CD4-positive, alpha-beta T cell treated with Interferon alpha-2 for 1 hour (primary cell): ENCODE data around the gene CCDC90B.
"Not testable (repeated sequence)": the region's sequence is repeated elsewhere in the genome, so short reads cannot be mapped to it uniquely, and the experiment has no call there.

Experiments
- DNase-seq, 2 donors: peaks; one replicate each; pipeline ENCODE4 v3.0.0-alpha.2; 2020 to 2022

Gene CCDC90B

DNA sequence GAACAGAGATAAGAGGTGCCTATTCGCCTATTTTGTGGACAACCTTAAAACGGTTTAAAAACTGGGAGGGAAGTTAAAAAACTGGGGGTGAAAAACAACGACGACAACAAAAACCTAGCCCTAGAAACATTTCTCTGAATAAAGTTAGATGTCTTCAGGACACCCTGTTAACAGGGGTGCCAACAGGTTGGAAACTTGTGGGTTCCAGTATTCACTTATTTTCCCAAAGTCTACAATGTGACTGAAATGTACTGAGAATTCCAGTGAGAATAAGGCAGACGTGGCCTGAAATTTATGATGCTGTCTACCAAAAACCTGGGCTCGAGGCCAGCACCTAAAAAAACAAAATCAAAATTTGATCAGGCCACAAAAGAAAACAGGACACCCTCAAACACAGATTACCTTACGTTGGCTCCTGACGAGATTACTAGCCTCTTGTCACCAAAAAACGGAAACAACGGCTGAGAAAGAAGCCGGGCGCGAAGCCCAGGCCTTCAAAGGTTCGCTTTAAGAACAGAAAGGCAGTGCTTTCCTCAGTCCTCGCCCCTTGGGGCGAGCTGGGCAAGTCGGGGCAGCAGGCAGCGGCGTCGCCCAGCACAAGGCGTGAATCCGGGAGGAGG is 906 bp downstream of the CCDC90B start:
- no peak for DNase-seq

DNA sequence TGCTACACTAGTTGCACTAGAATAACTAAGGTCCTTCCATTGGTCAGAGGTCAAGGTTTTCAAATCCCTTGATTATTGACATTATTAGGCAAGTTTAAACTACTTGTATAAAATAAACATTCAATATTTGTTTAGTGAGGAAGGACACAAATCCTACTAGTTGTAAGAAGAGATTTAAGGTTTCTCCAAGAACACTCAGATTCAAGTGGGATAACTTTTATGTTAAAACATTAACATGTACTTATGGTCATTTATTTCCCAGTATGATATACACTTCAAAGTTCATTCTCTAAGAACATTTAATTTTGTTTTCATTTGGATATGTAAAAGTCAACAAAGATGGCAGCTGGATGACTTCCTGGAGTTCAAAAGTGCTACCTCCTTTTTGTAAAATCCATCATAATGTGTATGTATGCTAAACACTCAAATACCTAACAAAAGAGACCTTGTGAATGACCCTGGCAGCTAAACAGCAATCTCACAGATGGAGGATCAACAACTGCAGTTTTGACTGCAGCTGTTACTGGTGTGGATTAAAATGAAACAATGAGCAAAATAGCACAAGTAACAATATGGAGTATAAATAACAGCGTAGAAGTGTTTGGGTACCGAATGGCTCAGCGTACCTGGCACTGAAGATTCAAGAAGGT is 1.5 kb downstream of the CCDC90B start:
- no peak for DNase-seq

DNA sequence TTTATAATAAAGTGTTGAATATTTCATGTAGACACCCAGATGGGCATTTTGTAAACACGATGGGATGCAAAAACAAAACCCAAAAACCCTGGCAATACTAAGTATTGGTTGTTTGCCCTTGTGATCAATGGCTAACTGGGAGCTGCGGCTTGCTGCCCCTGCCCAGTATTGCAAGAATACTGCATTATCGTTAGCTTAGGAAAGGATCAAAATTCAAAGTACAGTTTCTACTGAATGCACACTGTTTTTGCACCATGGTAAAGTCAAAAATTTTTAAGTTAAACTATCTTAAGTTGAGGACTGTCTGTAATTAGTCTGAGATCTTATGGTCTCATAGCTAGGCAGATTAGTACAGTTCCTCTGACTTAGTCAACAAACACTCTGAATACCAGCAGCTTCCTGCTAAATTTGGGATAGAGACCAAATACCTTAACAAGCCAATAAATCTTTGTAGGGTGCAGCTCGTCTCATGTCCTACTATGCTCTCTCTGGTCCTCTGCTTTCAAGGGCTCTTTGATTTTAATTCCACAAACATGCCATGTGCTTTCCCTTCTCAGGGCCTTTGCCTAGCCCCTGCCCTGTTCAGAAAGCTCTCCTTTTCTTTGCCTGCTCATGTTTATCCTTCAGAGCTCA is 4.0 kb downstream of the CCDC90B start:
- no peak for DNase-seq

DNA sequence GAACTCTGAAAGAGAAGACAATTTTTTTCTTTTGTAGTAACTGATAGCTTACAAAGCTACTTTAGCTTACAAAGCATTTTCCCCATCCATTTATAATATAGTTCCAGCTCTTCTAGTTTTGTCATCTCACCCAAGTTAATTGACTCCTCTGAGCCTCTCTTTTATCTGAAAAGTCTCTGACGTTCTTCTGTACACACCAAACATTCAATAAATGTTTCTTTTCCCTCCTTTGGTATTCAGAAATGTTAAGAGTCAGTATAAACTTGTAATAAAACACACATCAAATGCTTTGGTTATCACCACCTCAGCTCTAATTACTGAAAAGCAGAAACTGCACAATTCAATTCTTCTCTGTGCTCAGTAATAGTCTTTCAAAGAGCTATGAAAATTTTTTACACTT is 5.9 kb downstream of the CCDC90B start:
- no peak for DNase-seq

GRCh38 chr11:83278351-83278750 is 7.8 kb downstream of the CCDC90B start:
- DNase-seq = no peak

DNA sequence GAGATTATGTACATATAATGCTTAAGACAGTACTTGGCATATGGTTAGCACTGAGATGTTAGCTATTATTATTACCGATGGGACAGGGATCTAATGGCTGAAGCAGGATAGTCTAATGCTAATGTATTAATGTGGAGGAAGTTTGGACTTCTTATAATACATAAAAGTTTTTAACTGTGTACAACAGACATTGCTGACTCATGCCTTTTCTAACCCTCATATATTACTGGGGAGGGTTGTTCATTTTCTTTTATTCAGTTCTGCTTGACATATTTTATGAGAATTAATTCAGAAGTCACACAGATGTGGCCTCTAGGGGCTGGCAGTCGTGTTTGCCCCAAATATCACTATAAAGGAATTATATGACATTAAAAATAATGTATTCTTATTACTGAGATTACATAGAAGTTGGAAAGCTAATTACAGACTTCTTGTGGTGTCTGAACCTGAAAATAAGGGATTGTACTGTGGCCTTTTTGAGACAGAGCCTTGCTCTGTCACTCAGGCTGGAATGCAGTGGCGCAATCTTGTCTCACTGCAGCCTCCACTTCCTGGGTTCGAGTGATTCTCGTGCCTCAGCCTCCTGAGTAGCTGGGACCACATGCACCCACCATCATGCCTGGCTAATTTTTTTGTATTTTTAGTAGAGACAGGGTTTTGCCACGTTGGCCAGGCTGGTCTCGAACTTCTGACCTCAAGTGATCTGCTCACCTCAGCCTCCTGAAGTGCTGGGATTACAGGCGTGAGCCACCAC is 10.1 kb downstream of the CCDC90B start:
- no peak for DNase-seq

- DNase-seq = no peak
Observed at GRCh38 chr11:83272627-83273026, 13.5 kb downstream of the CCDC90B start.

DNA sequence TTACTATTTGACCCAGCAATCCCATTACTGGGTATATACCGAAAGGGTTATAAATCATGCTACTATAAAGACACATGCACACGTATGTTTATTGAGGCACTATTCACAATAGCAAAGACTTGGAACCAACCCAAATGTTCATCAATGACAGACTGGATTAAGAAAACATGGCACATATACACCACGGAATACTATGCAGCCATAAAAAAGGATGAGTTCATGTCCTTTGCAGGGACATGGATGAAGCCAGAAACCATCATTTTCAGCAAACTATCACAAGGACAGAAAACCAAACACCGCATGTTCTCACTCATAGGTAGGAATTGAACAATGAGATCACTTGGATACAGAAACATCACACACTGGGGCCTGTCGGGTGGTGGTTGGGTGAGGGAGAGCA is 14.4 kb downstream of the CCDC90B start:
- DNase-seq = not testable (repeated sequence)

GRCh38 chr11:83269080-83269479 is 17.1 kb downstream of the CCDC90B start:
- not testable (repeated sequence) for DNase-seq

DNA sequence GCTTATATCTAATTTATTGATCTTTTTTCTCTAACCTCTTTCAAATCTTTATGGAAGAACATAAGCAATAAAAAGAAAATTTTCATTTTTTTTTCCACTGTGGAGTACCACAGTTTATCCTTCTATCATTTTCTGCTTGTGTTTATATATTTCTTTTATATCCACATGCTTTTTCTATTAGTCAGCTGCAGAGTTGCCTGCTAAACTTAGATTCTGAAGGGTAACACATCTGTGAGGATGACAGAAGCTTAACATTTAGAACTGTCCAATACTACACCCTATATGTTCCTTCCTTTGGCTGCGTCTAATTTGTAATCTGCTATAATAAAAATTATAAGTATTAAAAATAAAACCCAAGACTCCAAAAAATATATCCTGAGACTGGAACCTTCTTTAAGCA is 20.8 kb downstream of the CCDC90B start:
- no peak for DNase-seq

DNA sequence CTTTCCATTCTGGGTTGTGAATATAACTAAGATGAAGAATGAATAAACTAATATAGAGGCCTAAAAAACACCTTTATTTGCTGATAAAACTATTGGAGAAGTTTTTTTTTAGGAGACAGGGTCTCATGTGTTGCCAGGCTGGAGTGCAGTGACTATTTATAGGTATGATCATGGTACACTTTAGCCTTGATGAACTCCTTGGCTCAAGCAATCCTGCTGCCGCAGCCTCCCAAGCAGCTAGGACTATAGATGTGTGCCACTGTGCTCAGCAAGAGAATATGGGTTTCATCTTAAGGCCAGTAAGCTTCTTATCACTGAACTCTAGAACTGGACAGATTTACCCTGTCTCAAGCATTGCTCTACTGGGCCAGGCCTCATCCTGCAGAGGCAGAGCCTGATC is 26.6 kb downstream of the CCDC90B start:
- no peak for DNase-seq

GRCh38 chr11:83257761-83258168 is 28.4 kb downstream of the CCDC90B start:
- DNase-seq = no peak

DNA sequence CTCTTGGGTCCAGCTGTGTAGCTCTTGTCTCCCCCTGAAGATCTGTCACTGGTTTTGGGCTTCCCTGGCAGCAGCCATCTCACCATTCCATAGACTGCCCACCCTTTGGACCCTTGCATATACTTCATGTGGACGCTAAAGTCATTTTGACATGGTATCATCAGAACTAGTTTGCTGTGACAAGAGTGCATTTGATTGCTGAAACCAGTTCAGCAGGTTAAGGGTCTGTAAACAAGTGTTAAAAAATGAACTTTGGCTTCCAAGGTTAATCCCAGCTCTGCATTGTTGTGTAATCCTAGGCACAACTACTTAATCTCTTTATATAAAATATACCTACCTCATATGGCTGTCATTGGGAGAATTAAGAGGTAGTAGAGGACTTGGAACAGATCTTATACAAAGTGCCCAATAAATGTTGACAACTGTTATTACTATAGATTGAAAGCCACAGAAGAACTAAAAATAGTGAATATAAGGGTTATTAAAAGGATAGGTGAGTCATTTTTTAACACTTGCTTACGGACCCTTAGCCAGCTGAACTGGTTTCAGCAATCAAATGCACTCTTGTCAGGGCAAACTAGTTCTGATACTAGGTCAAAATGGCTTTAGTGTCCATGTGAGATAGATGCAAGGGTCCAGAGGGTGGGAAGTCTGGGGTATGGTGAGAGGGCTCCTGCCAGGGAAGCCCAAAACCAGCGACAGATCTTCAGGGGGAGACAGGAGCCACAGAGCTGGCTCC is 29.4 kb downstream of the CCDC90B start:
- no peak for DNase-seq

GRCh38 chr11:83255366-83255765 is 30.8 kb downstream of the CCDC90B start:
- DNase-seq = no peak

- DNase-seq = no peak
Observed at GRCh38 chr11:83252941-83253340, 33.2 kb downstream of the CCDC90B start.

- no peak for DNase-seq
Observed at GRCh38 chr11:83252266-83252665, 33.9 kb downstream of the CCDC90B start.

GRCh38 chr11:83249972-83250593 is 36.1 kb downstream of the CCDC90B start:
- peak in 1 of 2 donors; percentile 57 for DNase-seq

DNA sequence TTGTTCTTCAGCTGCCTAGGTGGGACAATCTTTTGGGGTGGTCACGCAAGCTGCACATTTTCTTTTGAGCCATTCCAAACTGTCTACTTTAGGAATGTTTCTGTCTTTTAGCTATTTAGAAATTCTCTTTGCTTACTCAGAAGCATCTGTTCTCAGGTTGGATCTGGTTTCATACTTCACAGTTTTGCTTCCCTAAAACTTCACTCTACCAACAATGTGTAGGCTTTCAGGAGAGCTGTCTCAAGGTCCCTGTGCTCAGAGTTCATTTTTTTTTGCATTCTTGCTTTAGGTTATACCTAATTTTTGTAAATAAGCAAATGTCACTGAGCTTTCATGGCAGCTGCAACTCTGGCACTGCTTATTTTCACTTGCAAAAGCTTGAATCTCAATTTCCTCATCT is 36.7 kb downstream of the CCDC90B start:
- DNase-seq = no peak

DNA sequence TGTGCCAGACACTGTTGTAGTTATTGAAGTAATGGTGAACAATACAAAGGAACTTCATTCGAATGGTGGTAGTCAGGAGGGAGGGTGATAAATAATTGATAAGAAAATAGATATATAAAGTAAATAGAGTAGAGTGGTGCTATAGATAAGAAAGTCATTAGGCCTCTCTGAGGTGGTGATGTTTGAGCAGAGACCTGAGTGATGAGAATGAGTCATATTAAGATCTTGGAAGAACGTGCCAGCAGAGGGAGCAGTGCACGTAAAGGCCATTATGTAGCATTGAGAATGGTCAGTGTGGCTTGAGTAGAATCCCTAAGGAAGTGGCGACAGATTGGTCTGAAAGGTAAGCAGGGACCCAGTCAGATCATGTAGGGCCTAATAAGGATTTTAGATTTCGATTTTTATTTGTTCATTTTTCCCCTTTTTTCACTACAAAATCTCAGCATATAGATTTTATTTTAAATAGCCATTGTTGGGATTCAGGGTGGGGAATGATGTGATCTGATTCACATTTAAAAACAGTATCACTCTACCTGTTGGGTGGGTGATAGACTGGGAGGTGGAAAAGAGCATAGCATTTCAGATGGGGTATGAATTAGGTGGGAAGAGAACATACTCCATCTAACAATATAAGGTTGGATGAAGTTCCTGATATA is 44.7 kb downstream of the CCDC90B start:
- peak in 1 of 2 donors; percentile 8 for DNase-seq

DNA sequence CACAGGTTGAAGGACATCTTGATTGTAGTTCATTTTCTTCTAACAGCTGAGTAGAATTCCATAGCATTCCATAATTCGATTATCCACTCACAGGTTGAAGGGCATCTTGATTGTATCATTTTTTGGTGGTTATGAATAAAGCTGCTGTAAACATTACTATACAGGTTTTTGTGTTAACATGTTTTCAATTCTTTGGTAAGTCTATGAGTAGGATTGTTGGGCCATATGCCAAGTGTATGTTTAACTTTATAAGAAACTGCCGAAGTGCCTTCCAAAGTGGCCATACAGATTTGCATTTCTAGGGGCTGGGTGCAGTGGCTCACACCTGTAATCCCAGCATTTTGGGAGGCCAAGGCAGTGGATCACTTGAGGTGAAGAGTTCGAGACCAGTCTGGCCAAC is 48.1 kb downstream of the CCDC90B start:
- no peak for DNase-seq

- no peak for DNase-seq
Observed at GRCh38 chr11:83235825-83236224, 50.3 kb downstream of the CCDC90B start.

DNA sequence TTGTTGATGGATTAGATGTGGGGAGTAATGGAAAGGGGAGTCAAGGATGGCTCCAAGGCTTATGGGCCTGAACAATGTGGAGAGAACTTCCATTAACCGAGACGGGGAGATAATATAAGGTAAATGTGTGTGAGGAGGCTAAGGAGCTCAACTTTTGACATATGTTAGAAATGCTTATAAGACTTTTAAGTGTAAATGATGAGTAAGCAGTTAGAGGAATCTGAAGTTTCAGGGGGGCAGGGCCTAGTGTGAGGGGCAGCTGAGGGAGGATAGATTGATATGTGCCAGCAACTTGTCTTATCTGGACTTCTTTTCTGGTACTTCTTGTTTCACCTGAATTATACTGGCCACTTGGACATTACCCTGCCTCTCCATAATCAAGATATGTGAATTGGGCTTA is 62.7 kb downstream of the CCDC90B start:
- no peak for DNase-seq
